ENCODE data around the gene TPST2. TPM values are rescaled to one million over a fixed set of nuclear protein-coding genes. Genes with fewer than 3 reads are reported as not detected.

The TPST2 gene
- total RNA-seq, 1 experiment from 2014 or later, result 50.1 TPM

GRCh38 chr22:26479043-26479791, 110.7 kb downstream of the TPST2 start:
- Mint-ChIP-seq H3K4me1 (peaks cover 34% of the 10 kb centered on the region in 2 experiments), H3K4me3 (peak overlapping the region in 1 of 2 experiments; percentile 54; a peak in 3 of 5 replicates), H3K9me3 (no peaks in the 10 kb centered on the region; a peak in 1 of 5 replicates), H3K36me3 (ENCODE audit: insufficient read depth in 1 of 3, low read depth in 3 of 3) (peaks cover 10 to 50% (median 38%) of the 10 kb centered on the region in 3 experiments; a peak in 6 of 7 replicates), H3K27me3 (ENCODE audit: low read depth) (no peaks in the 10 kb centered on the region), H3K27ac (peak overlapping the region in 1 of 3 experiments; percentile 20; a peak in 1 of 7 replicates)
- H3K23ac ChIP-seq (ENCODE audit: insufficient read length, low read depth, low read length), result no peak overlapping the region
- no CpG with 5 or more reads among the region's 12 CpGs for WGBS (ENCODE audit: extremely low coverage, insufficient read length, low lambda C conversion rate)
- H4K8ac ChIP-seq (replicated peaks; ENCODE audit: insufficient read length, low read depth, low read length), result no peak overlapping the region
- no peaks in the 10 kb centered on the region for H3K23me2 ChIP-seq (ENCODE audit: insufficient read length, low read depth, low read length, poor library complexity, severe bottlenecking)
- H3K79me2 ChIP-seq (ENCODE audit: insufficient read depth, low read length), result peaks cover 3% of the 10 kb centered on the region; the same call in 1 of the 2 replicates
- peaks cover 6% of the 10 kb centered on the region for H3K79me1 ChIP-seq (ENCODE audit: insufficient read depth, low read depth, low read length, poor library complexity, severe bottlenecking)
- H4K91ac ChIP-seq (ENCODE audit: insufficient read length, low read depth, low read length), result no peak overlapping the region
- H2BK12ac ChIP-seq (ENCODE audit: insufficient read length, low read depth, low read length), result no peak overlapping the region
- H2BK5ac ChIP-seq (ENCODE audit: insufficient read length, low read length), result no peak overlapping the region
- H3K4me2 ChIP-seq (ENCODE audit: insufficient read depth, insufficient read length, low read length), result peak overlapping the region; percentile 13
- H3K14ac ChIP-seq (ENCODE audit: insufficient read depth, low read length), result no peak overlapping the region
- TF ChIP-seq CTCF (conservative IDR thresholded peaks at IDR 0.05), result no peak
- H2AK5ac ChIP-seq (ENCODE audit: insufficient read length, low read length), result no peak overlapping the region
- no peak for DNase-seq
- H2AFZ ChIP-seq (ENCODE audit: low read length), result no peak overlapping the region
- H2BK15ac ChIP-seq (ENCODE audit: low read depth, low read length), result no peak overlapping the region
- no peak overlapping the region for H3K9ac ChIP-seq (ENCODE audit: extremely low read depth, insufficient read length, low read length)
- no peak overlapping the region for H2BK20ac ChIP-seq (ENCODE audit: low read depth, low read length, poor library complexity, severe bottlenecking)
- no peaks in the 10 kb centered on the region for H3K9me3 ChIP-seq (ENCODE audit: control insufficient read depth, low read depth, low read length)
- H3K56ac ChIP-seq (ENCODE audit: insufficient read length, low read depth, low read length), result no peak overlapping the region
- no peaks in the 10 kb centered on the region; the same call in 1 of the 2 replicates for H3K4me1 ChIP-seq (ENCODE audit: insufficient read depth, low read length)
- no peak overlapping the region for H3K18ac ChIP-seq (ENCODE audit: insufficient read length, low read depth, low read length)
- H4K20me1 ChIP-seq (ENCODE audit: control insufficient read depth, insufficient read depth, insufficient read length), result no peaks in the 10 kb centered on the region
- H3T11ph ChIP-seq (ENCODE audit: low read length), result no peak overlapping the region
- no peak overlapping the region for H2BK120ac ChIP-seq (ENCODE audit: low read depth, low read length, poor library complexity, severe bottlenecking)
- H3K4ac ChIP-seq (ENCODE audit: low read depth, low read length), result no peak overlapping the region
- no peak overlapping the region for H4K5ac ChIP-seq (ENCODE audit: insufficient read length, low read depth, low read length)
- H3K27me3 ChIP-seq (ENCODE audit: insufficient read depth, low read length), result no peaks in the 10 kb centered on the region
- no peak overlapping the region for H3K27ac ChIP-seq (ENCODE audit: insufficient read length, low read depth, low read length)

Data from H9 (cell line).